ENCODE data around the gene ADGRL4.

DNA sequence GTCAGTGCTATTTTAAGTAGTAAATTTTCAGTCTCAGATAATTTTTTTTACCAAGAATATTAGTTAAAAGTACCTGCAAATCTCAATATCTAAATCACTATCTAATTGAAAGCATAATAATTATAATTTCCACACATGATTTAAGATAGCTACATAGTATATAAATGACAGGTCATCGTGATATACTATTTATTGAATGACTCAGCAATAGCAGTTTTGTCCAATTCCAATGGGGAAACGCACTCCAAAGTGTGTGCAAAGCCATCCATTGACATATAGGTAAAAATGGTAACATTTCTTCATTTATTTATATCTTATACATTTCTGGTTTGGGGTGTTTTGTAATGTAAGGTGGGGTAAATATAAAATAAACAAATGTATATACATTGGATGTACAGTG lies 19.5 kb downstream of the ADGRL4 start:
- TF ChIP-seq POLR2AphosphoS5 (IDR thresholded peaks at IDR 0.05; ENCODE audit: low read depth, low read length) = no peak
- TF ChIP-seq POLR2A (IDR thresholded peaks at IDR 0.05; ENCODE audit: low read depth, low read length) = no peak
- no peak for TF ChIP-seq SPI1 (IDR thresholded peaks at IDR 0.05; ENCODE audit: low read depth, low read length)
- TF ChIP-seq TAF1 (IDR thresholded peaks at IDR 0.05; ENCODE audit: low read depth, low read length) = no peak
- no peak for TF ChIP-seq POU2F2 (IDR thresholded peaks at IDR 0.05; ENCODE audit: low read depth, low read length)

Data from GM12891 (cell line).